Stimulated activated CD8-positive, alpha-beta memory T cell treated with anti-CD3 and anti-CD28 coated beads, Interleukin-15, amount 100 ng/mL, for 48 hours (primary cell): ENCODE measurements around the gene TNKS1BP1.
A peak's percentile ranks its signal among the peaks of the same experiment; 100 is the strongest.
"Not testable (repeated sequence)": the region's sequence is repeated elsewhere in the genome, so short reads cannot be mapped to it uniquely, and the experiment has no call there.

Experiments used
- DNase-seq, 2 donors: peaks; one replicate each; pipeline ENCODE4 v3.0.0-alpha.2; 2020; ENCODE audit warnings: low read depth in 2 of 2

TNKS1BP1 gene

DNA sequence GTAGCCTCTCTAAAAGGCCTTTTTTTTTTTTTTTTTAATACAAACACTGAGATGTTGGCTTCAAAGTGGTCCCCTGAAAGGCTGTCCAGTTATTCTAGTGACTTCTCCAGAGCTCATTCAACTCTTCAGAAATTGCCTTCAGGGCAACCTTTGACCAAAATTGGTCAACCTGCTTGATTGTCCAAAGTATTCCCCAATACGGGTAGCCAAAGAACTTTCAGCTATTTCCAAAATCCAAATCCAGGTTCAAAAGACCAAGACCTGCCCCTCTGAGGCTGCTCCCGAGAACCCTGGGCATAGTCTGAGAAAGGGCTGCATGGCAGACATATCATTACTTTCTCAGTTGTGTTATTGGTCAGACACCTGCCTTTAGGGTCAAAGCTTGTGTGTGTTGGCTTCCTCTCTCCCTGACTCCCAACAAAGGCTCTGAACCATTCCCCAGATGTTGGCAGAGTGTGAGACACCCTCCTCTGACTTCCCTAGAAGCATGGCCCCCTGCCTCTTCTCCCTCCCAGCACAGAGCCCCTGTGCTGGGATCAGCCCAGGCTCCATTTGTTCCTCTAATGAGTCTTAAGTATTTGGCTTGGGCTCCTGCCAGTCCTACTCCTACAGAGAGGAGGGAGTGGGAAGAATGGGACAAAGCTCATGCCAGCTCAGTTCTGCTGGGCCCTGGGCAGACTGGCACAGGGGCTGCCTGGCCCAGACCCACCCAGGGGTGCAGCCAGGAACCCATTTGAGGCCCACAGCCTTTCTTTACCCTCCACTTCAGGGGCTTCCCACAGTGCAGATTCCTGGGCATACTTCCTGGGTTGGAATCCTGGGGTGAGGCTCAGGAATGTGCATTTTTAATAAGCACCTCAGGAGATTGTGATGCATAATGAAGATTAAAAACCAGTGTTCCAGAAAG, 30.3 kb downstream of the TNKS1BP1 start:
- DNase-seq, result no peak

DNA sequence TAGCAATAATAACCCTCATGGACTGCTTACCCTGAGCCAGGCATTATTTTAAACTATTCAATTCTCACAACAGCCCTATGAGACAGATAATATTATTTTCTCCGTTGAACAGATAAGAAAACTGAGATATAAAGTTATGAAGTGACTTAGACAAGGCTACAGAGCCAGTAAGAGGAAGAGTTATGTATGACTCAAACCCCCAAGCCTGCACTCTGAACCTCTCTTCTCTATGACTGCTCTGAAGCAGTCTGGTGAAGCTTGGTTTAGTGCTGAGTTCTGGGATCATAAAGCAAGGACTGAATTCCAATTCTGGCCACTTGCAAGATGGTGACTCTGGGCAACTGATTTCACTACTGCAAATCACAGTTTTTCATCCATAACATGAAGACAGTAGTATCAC, 34.5 kb downstream of the TNKS1BP1 start:
- no peak for DNase-seq

DNA sequence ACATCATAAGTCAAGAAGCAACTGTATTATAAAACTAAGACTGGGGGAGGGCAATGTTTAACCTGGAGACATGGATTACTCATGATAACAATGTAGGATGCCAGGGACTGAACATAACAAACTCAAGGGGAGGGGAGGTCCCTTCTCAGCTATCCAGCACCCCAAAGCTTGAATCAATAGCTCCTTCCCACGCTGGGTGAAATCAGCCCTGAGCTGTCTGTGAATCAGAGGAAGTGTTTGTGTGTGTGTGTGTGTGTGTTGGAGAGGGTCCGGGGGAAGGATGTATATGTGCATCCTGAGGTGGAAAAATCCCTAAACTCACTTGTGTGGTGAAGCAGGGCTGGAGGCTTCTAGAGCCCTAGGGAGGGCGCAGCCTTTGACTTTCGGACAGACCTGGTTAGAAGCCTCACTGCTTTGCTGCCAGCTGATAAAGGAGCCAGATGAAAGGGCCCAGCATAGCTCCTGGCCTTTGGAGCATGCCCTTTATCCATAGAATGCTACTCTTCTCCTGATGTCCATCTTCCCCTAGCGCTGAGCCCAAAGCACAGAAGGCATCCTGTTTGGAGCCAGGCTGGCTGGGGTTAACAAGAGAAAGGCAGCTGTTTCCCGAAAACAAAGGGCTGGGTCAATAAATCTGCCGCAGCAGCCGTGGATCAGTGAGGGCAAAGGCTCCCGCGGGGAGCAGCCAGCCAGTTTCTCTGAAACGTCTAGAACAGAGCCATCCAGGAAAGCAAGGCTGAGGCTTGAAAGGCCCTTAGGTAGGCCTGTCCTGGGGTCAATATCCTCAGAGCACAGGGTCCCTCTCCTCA, 35.8 kb downstream of the TNKS1BP1 start:
- no peak for DNase-seq

DNA sequence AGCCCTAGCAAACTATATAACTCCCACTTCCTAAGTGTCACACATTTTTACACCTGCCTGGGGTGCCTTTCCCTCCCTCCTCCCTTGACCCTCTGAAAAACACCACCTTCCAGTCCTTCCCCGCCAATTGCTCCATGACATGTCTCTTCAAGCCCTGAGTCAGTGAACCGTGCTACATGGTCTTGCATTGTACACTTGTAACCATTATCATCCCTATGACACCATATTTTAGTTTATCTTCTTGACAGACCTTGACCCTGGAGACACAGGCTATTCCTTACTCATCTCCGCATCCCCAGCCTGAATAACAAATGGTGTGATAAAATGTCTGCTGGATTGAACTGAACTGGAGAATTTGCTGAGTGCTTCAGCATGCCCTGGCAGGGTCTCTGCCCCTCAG, 36.9 kb downstream of the TNKS1BP1 start:
- DNase-seq, result no peak

DNA sequence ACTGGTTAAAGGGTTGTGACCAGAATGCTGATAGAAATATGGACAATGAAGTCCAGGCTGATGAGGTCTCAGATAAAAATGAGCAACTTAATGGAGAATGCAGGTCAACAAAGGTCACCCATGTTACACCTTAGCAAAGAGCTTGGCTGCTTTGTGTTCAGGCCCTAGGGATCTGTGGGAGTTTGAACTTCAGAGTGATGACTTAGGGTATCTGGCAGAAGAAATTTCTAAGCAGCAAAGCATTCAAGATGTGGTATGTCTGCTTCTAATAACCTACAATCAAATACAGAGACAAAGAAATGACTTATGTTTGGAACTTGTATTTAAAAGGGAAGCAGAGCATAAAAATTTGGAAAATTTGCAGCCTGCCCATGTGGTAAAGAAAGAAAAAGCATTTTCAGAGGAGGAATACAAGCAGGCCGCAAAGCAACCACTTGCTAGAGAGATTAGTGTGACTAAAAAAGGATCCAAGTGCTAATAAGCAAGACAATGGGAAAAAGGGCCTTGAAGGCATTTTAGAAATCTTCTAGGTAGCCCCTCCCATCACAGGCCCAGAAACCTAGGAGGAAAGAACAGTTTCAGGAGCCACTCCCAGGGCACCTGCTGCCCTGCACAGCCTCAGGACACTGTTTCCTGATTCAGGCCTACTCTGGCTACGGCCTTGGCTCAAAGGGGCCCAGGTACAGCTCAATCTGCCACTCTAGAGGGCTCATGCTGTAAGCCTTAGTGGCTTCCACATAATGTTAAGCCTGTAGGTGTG, 41.3 kb downstream of the TNKS1BP1 start:
- DNase-seq, result no peak

DNA sequence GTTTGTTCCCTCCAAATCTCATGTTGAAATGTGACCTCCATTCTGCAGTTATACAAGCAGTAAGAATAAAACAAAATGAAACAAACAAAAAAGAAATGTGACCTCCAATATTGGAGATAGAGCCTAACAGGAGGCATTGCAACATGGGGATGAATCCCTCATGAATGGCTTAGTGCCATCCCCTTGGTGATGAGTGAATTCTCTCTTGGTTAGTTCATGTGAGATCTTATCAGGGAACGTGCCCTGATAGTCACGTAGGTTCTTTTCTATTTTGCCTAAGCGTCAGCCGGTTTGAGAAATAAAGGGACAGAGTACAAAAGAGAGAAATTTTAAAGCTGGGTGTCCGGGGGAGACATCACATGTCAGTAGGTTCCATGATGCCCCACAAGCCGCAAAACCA, 43.2 kb downstream of the TNKS1BP1 start:
- DNase-seq, result not testable (repeated sequence)

DNA sequence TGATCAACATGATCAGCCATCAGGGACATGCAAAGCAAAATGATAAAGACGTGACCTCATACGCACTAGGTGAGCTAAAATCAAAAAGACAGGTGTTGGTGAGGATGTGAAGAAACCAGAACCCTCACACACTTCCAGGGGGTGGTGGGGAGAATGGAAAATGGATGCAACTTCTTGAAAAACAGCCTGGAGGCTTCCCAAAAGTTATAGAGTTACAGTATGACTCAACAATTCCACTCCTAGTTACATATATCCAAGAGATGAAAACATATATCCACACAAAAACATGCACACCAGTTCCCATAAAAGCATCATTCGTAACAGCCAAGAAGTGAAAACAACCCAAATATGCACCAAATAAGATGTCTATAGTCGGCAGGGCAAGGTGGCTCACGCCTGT, 45.6 kb downstream of the TNKS1BP1 start:
- no peak for DNase-seq

DNA sequence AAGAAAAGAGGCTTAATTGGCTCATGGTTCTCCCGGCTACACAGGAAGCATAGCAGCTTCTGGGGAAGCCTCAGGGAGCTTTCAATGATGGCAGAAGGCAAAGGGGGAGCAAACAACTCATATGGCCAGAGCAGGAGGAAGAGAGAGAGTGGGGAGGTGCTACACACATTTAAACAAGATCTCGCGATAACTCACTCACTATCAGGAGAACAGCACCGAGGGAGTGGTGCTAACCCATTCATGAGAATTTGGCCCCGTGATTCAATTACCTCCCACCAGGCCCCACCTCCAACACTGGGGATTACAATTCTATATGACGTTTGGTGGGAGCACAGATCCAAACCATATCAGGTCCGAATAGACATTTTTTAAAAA, 46.0 kb downstream of the TNKS1BP1 start:
- DNase-seq, result no peak

DNA sequence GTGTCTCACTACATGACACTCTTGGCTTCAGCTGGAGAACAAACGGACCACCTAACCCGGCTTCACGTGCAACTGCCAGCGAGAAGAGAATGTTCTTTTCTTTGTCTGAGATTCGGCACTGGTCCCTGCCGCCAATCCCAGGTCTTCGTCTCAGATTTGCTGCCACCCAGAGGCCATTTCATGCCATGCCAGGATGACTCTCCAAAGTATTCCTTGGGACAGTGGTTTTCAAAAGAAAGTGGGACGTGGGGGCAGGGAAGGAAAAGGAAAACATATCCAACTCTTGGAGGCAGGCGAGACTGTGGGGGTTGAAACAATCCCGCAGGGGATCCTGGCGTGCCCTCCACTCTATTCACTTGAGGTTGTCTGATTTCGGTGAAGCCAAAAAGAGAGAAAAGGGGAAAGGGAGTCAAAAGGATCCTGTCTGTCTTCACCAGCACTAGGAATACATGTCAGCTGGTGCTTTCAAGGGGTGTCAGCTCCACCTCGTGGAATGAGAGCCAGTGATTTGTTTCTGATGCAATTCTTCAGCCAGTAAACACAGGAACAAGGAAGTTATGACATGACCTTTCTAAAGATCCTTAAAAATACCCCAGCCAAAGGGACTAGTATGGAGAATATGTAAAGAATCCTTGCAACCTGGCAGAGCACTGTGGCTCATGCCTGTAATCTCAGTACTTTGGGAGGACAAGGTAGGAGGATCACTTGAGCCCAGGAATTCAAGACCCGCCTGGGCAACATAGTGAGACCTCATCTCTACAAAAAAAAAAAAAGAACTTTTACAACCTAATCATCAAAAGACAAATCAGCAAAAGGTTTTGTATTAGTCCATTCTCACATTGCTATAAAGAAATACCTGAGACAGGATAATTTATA, 46.7 kb downstream of the TNKS1BP1 start:
- DNase-seq, result peak; percentile 4 to 11

DNA sequence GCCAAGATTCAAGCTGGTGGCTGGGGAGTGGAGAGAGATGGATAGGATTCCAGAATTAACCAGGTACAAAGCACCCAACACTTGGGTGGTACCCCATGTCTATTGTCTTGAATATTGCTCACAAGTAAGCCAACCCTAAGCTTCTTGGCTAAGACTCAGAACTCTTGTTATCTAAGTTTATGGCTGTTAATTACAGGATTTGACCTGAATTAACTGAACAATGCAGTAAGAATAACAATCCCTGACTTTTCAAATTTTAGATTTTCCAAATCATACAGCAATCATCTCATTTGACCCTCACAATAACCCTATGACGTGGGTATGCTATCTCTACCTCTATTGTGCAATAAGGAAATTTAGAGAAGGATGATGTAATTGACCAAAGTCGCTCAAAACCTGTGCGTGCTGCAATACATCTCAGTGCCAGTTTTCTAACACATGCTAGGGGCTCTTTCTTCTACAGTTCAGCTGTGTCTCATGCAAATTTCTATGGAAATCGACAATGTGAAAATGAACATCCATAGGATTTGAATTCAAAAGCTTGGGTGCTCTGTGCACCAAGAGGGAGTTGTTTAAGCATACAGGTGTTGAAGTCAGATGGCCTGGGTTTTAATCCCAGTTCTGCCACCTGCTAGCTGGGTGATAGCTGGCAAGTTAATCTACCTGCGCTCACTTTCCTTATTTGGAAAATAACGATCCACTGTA, 47.6 kb downstream of the TNKS1BP1 start:
- DNase-seq, result no peak

DNA sequence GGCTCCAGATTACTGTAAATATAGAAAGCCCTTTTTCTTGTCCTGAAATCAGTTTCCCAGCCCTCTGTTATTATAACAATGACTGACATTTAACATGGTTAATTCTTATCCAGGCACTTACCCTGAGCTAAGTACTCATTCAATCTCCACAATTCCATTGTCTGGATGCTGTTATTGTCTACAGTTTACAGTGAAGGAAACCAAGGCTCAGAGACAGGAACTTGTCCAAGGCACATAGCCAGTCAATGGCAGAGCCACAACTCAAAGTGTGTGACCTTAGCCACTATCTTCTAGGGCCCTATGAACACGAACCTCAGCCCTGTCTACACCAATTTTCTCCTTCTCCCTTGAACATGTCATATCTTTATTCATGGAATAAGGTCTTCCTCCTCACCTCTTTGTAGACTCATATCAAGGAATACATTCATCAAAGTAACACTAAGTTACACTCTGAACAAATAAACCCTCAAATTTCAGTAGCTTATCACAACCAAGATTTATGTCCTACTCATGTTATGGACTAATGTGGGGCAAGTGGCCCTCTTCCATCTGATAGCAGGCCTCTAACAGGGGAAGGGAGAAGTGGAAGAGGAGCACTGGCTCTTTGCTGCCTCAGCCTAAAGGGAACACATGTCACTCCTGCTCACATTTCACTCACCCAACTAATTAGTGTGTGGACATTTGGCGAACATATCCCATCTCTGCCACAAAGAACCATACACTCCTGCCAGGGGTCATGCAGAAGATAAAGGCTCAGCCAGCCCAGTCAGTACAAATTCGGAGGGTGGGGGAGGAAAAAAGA, 48.4 kb downstream of the TNKS1BP1 start:
- no peak for DNase-seq

DNA sequence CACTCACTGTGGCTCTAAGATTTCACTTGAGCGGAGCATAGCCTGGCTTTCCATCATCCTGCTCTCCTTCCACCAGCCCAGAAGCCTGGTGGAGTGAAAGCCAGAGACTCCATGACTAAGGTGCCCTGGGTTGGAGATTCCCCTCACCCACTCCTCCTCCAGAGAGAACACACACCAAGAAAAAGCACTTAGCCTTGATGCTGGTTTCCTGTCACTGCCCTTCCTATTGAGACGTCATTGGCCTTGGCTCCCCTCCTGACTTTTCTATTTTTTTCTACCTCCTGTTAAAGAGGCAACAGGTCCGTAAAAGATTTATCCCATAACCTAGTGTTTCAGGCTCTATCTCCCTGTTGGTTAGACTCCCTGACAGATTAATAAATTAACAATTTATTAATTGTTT, 49.2 kb downstream of the TNKS1BP1 start:
- no peak for DNase-seq

DNA sequence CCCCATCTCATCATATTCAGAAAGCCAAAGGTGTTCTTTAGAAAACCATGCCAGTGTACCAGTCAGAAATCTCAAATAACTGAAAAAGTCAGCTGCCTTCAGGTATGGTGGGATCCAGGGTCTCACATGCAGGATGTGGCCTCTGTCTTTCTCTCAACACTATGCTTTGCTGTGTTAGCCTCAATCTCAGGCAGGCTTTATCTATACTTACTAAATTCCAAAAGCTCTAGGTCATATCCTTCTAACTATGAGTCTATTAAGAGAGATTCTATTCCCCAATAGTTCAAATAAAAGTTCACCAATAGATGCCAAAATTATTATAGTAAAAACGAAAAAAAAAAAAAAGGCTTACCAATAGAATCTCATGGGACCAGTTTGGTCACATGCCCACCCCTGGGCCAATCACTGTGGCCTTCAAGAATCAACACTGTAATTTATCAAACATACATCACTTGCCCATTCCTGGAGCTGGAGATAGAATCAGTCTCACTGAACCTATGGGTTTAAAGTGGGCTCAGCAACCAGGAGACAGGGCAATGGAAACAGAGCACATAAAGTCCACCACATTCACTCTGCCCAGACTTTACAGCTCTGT, 49.8 kb downstream of the TNKS1BP1 start:
- DNase-seq, result no peak

DNA sequence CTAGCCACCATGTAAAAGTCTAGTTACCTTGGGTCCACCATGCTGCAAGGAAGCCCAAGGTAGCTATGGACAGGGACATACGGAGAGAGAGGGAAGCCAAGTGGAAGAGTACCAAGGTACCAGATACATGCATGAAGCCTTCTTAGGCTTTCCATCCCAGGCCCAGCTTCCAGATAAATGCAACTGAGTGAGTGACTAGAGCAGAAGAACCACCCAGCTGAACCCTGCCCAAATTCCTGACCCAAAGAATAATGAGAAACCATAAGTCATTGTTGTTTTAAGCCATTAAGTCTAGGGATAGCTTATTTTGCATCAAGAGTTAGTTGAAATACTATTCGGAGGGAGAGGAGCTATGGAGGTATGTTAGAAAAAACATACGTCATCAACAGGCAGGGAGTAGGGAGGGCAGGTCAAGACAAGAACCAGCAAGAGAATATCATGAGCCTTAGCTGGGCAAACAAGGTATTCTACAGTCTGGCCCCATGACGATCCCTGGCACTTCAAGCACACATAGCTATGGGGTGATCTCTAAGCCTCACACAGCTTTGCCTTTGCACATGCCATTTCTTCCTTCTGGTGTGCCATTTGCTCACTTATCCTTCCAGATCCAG, 51.2 kb downstream of the TNKS1BP1 start:
- no peak for DNase-seq

DNA sequence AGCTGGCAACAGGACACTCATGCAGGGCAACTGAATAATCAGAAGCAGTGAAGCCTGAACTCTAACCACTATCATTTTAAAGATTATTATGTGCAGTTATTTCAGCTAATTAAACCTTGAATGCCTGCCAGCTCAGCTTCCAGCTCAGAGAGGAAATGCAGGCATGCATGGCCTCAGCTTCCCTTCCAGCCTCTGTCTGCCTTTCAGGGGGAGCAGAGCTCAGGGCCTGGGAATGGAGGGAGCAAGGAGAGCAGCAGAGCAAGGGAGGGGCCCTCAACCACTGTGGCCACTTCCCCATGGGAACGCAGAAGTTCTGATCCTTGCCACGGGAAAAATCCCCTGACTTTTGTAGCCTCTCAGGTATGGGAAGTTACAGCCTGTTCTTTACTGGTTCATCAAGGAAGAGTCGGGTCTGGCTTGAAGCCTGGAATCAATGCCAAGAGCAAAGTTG, 55.2 kb downstream of the TNKS1BP1 start:
- no peak for DNase-seq

DNA sequence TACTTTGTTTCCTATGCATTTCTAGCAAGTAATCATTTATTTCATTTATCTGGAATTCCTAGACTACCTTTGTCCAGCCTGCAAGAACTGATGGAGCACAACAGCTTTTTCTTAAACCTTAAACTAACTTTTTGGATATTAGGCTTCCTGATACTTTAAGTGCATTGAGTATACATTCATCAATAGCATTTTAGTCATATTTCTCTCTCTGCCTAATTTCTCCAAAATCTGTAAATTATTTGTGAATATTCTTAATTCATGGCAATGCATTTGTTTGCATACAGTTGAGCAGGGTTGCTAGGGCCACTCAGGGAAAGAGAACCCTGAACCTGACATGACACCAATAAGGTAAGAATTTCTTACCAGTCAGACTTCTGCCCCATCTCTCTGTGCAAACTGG, 58.6 kb downstream of the TNKS1BP1 start:
- no peak for DNase-seq

DNA sequence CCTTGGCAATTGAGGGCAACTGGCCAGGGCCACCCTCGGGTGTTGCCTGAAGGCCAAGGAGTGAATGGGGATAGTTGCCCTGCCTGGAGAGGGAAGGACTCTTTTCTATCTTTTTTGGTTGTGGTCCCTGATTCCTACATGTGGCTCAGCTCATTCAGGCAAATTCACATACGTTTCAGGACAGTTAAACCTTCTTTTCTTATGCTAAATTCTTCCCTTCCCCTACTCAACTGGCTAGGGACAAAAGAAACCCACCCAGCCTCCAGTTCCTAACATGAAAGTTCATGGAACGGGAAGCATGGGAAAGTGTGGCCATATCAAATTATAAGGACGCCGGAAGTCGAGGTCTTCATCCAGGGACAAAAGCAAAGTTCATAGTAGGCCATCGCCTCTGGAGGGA, 61.4 kb downstream of the TNKS1BP1 start:
- DNase-seq, result no peak

DNA sequence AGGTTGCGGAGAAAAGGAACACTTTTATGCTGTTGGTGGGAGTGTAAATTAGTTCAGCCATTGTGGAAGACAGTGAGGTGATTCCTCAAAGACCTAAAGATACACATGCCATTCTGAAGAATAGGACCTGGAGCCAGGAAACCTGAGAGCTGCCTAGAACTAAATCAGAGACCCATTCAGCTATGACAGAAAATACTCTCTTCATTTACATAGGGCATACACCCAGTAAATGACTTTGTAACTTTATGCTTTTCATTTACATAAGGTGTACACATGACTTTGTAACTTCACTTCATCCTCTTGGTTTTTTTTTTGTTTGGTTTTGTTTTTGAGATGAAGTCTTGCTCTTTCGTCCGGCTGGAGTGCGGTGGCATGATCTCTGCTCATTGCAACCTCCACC, 62.6 kb downstream of the TNKS1BP1 start:
- DNase-seq, result no peak
